Stimulated activated CD8-positive, alpha-beta memory T cell treated with anti-CD3 and anti-CD28 coated beads, Interleukin-12 subunit alpha, Interleukin-12 subunit beta, amount 100 ng/mL, for 24 hours (primary cell): ENCODE measurements around the gene ATG10.
A peak's percentile ranks its signal among the peaks of the same experiment; 100 is the strongest.
"Not testable (repeated sequence)": the region's sequence is repeated elsewhere in the genome, so short reads cannot be mapped to it uniquely, and the experiment has no call there.

Experiments
- DNase-seq: peaks from one replicate; pipeline ENCODE4 v3.0.0-alpha.2; 2020; ENCODE audit errors: extremely low read depth

Gene ATG10

GRCh38 chr5:81971712-81972491 lies at the start of gene ATG10:
Gene ATG10, plus strand, starts transcription at chr5:81972023. Its CDS starts 15,548 bp downstream, at chr5:81987571.
- DNase-seq: peak; percentile 78

- DNase-seq: no peak
Measured at GRCh38 chr5:81922854-81923279, 49.0 kb upstream of the ATG10 start.

GRCh38 chr5:81924442-81924841 lies 47.4 kb upstream of the ATG10 start:
- no peak for DNase-seq

- DNase-seq: no peak
Measured at GRCh38 chr5:81925009-81925408, 46.8 kb upstream of the ATG10 start.

- no peak for DNase-seq
Measured at GRCh38 chr5:81925981-81926380, 45.8 kb upstream of the ATG10 start.

GRCh38 chr5:81936066-81936465 lies 35.8 kb upstream of the ATG10 start:
- no peak for DNase-seq

- DNase-seq: no peak
Measured at GRCh38 chr5:81936750-81937149, 35.1 kb upstream of the ATG10 start.

- DNase-seq: no peak
Measured at GRCh38 chr5:81942746-81943145, 29.1 kb upstream of the ATG10 start.

GRCh38 chr5:81948349-81948748 lies 23.5 kb upstream of the ATG10 start:
- DNase-seq: no peak

GRCh38 chr5:81949462-81949861 lies 22.4 kb upstream of the ATG10 start:
- no peak for DNase-seq

- no peak for DNase-seq
Measured at GRCh38 chr5:81950996-81951395, 20.8 kb upstream of the ATG10 start.

GRCh38 chr5:81954796-81955195 lies 17.0 kb upstream of the ATG10 start:
- not testable (repeated sequence) for DNase-seq

- not testable (repeated sequence) for DNase-seq
Measured at GRCh38 chr5:81958129-81958528, 13.7 kb upstream of the ATG10 start.

GRCh38 chr5:81961651-81962440 lies 10.0 kb upstream of the ATG10 start:
- no peak for DNase-seq

GRCh38 chr5:81963544-81963943 lies 8.3 kb upstream of the ATG10 start:
- DNase-seq: no peak

GRCh38 chr5:81965524-81965923 lies 6.3 kb upstream of the ATG10 start:
- no peak for DNase-seq

GRCh38 chr5:81969226-81969625 lies 2.6 kb upstream of the ATG10 start:
- no peak for DNase-seq

GRCh38 chr5:81969912-81970311 lies 1.9 kb upstream of the ATG10 start:
- no peak for DNase-seq

GRCh38 chr5:81971111-81971711 lies 612 bp upstream of the ATG10 start:
- DNase-seq: no peak

GRCh38 chr5:81972492-81972783 lies 615 bp downstream of the ATG10 start:
- no peak for DNase-seq

- DNase-seq: no peak
Measured at GRCh38 chr5:81980160-81980559, 8.3 kb downstream of the ATG10 start.

GRCh38 chr5:81980598-81981260 lies 8.9 kb downstream of the ATG10 start:
- no peak for DNase-seq
